Measurements from ENCODE around the gene KRT77.

KRT77 gene

DNA sequence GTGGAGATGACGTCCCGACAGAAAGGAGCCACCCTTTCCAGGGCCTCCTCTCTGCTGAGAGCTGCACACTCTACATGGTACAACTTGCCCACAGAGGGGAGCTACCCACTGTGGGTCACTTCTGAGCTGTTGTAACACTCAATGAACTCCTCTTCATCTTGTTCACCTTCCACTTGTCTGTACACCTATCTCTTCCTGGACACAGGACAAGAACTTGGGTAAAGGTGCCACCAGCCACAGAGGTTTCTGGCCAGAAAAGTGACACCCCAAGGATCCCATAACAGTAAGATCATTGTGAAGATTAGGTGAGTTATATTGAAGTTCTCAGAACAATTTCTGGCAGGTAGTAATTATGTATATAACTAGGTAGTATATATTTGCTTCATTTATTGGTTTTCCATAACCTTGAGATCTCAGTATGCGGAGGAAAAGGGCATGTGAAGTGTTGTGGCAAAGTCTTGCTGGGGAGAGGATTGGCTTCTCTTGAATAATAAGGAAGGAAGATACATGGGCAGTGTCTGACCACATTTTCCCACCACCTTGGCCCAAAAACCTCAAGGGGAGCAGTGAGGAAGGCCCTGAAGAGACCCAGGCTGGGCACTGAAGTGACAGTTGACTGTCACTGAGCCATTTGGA lies 39.6 kb upstream of the KRT77 start:
- H3K4me1 ChIP-seq (ENCODE audit: control insufficient read depth, insufficient read depth, low read length), result 0 out of 2 replicates have a peak, but pooled peaks cover 4% of the 10 kb centered on the region
- no peaks in the 10 kb centered on the region for H3K36me3 ChIP-seq (ENCODE audit: control insufficient read depth in 2 of 2, insufficient read depth in 1 of 2, low read length in 2 of 2)
- POLR2A ChIA-PET, result no interaction called here
- no peak overlapping the region for H3K27ac ChIP-seq (ENCODE audit: extremely low read depth, low read depth, low read length)
- TF ChIP-seq ZNF37A (tag by site-specific recombination; IDR thresholded peaks at IDR 0.05), result no peak
- TF ChIP-seq ZNF175 (tag by site-specific recombination; IDR thresholded peaks at IDR 0.05), result no peak
- CTCF ChIA-PET, result no interaction called here
- H3K9me3 ChIP-seq (ENCODE audit: control insufficient read depth, insufficient read depth, low read depth, low read length), result no peaks in the 10 kb centered on the region
- no peak overlapping the region for H3K4me3 ChIP-seq (ENCODE audit: low read depth, low read length)

DNA sequence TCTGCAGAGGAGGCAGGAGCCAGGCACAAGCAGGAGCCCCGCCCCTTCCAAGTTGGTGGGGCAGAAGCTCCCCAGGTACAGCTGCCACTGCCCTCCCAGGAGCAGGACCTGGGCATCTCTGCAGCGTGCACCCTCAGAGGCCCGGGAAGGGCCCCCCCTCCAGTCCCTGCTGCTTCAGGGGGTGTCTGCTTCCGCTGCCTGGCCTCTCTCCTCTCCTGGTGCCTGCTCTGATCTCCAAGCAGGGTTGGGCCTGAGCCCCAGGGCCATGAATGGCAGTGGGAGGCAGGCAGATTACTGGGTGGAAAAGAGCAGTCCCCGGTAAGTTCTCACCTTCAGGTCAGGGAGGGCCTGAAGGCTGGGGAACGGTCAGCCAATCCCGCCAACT lies 38.9 kb upstream of the KRT77 start:
- ChIA-PET CTCF (interaction anchor here (0.7 kb wide), 1 partner anchor 520 kb away, joined by 3 read pairs; no protein-coding TSS in a partner anchor), POLR2A (no interaction called here)
- H3K4me1 ChIP-seq (ENCODE audit: control insufficient read depth, insufficient read depth, low read length), result 0 out of 2 replicates have a peak, but pooled peaks cover 4% of the 10 kb centered on the region
- H3K4me3 ChIP-seq (ENCODE audit: low read depth, low read length), result no peak overlapping the region
- H3K36me3 ChIP-seq (ENCODE audit: control insufficient read depth in 2 of 2, insufficient read depth in 1 of 2, low read length in 2 of 2), result no peaks in the 10 kb centered on the region
- TF ChIP-seq ZNF266 (tag by site-specific recombination; IDR thresholded peaks at IDR 0.05; ENCODE audit: low read depth) (no peak), SALL2 (tag by site-specific recombination; IDR thresholded peaks at IDR 0.05; ENCODE audit: borderline replicate concordance) (no peak), OSR2 (tag by site-specific recombination; IDR thresholded peaks at IDR 0.05) (no peak), ZNF354C (tag by site-specific recombination; IDR thresholded peaks at IDR 0.05; ENCODE audit: borderline replicate concordance, low read depth) (no peak)
- no peak overlapping the region for H3K27ac ChIP-seq (ENCODE audit: extremely low read depth, low read depth, low read length)
- no peaks in the 10 kb centered on the region for H3K9me3 ChIP-seq (ENCODE audit: control insufficient read depth, insufficient read depth, low read depth, low read length)

DNA sequence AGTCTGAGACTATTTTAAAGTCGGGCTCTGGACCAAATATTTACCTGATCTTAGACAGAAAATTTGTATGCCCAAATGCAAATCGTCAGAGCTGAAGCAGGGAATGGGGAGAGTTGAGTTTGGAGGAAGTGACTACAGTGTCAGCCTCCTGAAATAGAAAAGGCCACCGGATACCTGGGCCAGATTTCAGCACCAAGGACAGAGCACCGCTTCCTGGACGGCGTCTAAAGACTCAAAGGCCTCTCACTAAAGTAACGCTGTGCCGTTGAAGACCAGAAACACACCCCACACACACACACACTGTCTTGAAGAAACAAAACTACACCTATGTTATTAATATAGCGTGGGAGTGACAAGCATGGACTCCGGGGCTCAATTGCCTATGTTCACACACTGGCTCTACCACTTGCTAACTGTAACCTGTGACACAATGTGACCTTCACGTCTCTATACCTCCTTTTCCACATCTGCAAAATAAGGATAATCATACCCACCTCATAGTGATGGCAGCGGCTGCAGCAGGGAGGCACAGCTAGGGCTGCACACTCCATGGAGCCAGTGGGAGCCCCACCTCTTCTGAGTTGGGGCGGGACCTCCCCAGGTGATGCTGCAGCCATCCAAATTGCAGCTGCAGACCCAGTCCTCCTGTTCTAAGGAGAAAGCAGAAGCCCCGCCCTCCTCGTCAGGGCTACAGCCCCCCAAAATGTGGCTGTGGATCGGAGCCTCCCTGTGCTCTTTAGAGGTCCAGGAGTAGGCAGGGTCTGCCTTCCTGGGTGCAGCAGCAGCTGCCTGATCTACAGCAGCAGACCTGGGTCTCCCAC lies 38.3 kb upstream of the KRT77 start:
- ChIA-PET CTCF (interaction anchor here (0.7 kb wide), 2 partner anchors 12 to 520 kb away, joined by 3 to 5 read pairs; no protein-coding TSS in a partner anchor), POLR2A (no interaction called here)
- 0 out of 2 replicates have a peak, but pooled peaks cover 4% of the 10 kb centered on the region for H3K4me1 ChIP-seq (ENCODE audit: control insufficient read depth, insufficient read depth, low read length)
- H3K36me3 ChIP-seq (ENCODE audit: control insufficient read depth in 2 of 2, insufficient read depth in 1 of 2, low read length in 2 of 2), result no peaks in the 10 kb centered on the region
- no peaks in the 10 kb centered on the region for H3K9me3 ChIP-seq (ENCODE audit: control insufficient read depth, insufficient read depth, low read depth, low read length)
- TF ChIP-seq REPIN1 (tag by site-specific recombination; IDR thresholded peaks at IDR 0.05; ENCODE audit: low read depth) (no peak), ZNF555 (tag by site-specific recombination; conservative IDR thresholded peaks at IDR 0.05) (no peak), ZNF140 (tag by site-specific recombination; IDR thresholded peaks at IDR 0.05) (no peak), ZNF239 (tag by site-specific recombination; IDR thresholded peaks at IDR 0.05) (no peak), SCRT2 (tag by site-specific recombination; IDR thresholded peaks at IDR 0.05) (no peak), ZNF335 (tag by site-specific recombination; conservative IDR thresholded peaks at IDR 0.05) (no peak), ZNF221 (tag by site-specific recombination; IDR thresholded peaks at IDR 0.05; ENCODE audit: borderline replicate concordance) (no peak), REST (tag by site-specific recombination; IDR thresholded peaks at IDR 0.05) (peak; percentile 99)
- no peak overlapping the region for H3K4me3 ChIP-seq (ENCODE audit: low read depth, low read length)
- H3K27ac ChIP-seq (ENCODE audit: extremely low read depth, low read depth, low read length), result no peak overlapping the region

All from HEK293 (cell line).